ENCODE measurements around the gene FKBP6.
"Not testable (repeated sequence)": the region's sequence is repeated elsewhere in the genome, so short reads cannot be mapped to it uniquely, and the experiment has no call there.

Gene FKBP6

DNA sequence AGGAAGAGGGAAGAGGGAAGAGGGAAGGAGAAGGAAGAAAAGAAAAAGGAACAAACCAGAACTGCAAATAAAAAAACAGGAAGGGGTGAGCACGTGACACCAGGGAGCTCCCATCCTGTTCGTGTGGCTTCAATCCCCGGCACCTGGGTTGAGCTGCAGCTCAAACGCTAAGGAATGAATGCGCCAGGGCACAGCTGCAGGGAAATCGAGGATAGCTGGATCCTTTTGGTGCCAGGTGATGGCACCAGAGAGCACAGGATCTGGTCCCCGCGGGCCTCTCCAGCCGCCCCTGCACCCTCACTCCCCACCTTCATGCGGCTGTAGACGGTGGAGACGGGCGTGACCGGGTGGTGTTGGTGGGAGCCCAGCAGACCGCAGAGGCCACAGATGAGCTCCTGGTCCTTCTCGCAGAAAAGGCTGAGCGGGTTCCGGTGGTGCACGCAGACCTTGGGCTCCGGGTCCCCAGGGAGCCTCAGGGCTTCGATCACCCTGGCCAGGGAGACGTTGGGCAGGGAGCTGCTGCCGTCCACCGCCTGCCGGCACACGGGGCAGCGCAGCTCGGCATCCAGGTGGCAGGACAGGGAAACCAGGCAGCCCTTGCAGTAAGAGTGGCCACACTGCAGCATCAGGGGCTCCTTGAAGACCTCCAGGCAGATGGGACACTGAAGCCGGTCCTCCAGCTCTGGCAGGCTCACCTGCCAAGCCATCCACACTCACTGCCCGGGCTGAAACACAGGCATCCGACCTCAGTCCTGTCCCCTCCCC is 3.7 kb upstream of the FKBP6 start:
- DNase-seq (ENCODE audit: low read depth in 2 of 2) = peak in 1 of 2 donors; percentile 9

DNA sequence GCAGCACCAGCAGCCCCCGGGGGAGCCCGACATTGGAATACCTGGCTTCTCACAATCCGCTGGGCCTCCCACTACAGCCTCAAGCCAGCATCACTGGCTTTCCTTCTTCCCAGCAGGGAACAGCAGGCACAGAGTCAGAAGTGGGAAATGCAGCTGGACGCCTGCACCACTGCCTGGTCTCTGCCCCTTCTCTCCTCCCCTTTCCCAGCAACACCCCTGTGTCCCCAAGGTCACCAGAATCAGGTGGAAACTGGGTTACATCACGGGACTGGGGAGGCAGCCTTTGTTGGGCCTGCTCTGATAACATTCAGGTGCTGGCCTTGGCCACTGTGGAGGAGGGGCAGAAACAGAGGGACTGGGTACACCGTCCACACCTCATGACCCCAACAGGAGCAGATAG is 2.5 kb upstream of the FKBP6 start:
- not testable (repeated sequence) for DNase-seq (ENCODE audit: low read depth in 2 of 2)

DNA sequence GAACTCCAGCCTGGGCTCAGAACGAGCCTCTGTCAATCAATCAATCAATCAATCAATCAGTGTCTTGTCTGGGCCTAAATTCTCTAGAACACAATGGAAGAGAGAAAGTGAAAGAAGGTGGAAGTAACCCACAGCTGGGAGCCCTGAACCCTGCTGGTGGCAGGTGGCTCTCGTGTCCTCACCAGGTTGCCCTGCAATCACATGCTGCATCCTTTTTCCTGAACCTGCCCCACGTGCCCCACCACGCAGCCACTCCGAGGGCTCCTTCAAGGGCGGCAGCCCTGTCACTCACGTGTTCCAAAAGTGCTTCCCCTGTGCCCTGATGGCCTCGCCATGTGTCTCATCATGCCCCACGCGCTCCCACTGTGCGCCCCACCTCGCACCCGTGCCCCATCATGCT is 512 bp upstream of the FKBP6 start:
- not testable (repeated sequence) for DNase-seq (ENCODE audit: low read depth in 2 of 2)

DNA sequence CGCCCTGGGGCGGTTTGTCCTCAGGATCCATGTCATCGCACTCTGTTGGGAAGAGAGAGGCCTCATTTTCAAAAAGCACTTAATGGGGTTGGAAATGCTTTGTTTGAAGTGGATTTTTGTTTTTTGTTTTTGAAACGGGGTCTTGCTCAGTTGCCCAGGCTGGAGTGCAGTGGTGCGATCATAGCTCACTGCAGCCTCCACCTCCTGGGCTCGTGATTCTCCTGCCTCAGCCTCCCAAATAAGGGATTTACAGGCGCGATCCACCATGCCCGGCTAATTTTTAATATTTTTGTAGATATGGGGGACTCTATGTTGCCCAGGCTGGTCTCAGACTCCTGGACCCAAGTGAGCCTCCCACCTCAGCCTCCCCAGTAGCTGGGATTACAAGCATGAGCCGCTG is 735 bp downstream of the FKBP6 start:
- DNase-seq (ENCODE audit: low read depth in 2 of 2) = no peak

DNA sequence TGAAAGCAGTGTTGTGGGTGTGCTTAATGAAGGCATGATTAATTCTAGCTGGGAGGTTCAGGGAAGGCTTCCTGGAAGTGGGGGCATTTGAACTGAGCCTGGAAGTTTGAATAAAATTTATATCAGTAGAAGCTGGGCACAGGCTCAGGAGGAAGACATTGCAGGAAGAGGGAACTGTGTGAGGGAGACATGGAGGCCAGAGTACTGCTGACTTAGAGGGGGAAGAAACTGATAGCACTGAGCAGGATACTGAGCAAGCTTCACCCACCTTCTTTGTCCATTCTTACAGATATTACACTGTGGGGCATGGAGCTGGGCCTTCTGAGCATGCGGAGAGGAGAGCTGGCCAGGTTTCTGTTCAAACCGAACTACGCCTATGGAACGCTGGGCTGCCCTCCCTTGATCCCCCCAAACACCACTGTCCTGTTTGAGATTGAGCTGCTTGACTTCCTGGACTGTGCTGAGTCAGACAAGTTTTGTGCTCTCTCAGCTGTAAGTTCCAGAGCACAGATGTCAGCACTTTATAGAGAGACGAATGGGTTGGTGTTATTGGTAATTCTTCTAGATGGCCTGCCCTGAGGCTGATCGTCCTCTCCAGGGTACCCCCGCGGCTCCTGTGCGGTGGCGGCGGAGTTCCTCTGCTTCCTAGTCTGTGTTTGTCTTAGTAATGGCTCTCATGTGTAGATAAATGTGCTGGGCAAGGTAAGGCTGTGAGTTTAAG is 2.1 kb downstream of the FKBP6 start:
- no peak for DNase-seq (ENCODE audit: low read depth in 2 of 2)

DNA sequence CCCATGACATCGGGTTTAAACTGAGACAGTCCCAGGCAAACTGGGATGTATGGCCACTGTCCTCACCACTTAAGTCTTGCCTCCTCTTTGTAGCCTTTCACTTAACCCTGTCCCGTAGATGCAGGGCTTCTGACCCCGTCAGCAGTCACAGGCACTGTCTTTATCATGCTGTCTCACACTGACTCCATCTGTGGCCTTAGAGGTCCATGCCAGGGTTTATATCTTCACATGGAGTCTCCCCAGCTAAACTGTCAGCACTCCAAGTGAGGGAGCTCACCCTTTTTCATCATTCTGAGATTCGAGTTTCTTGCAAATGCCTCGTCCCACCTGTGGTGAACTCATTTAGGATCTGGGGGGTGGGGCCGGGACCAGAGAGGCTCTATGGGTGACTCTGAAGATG is 2.8 kb downstream of the FKBP6 start:
- DNase-seq (ENCODE audit: low read depth in 2 of 2) = no peak

DNA sequence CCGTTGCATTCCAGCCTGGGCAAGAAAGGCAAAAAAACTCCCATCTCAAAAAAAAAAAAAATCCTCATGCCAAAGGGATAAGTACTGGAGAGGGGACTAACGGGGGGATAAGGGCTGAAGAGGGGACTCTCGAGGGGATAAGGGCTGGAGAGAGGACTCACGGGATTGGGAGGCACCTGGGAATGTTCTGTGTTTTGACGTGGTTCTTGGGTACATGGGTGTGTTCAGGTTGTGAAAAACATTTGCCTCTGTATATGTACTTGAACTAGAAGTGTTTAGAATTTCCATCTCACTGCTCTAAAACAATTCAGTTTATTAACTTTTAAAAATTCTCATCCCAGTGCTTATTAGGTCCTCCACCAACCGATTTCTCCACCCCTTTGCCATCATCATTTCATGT is 4.5 kb downstream of the FKBP6 start:
- DNase-seq (ENCODE audit: low read depth in 2 of 2) = no peak

DNA sequence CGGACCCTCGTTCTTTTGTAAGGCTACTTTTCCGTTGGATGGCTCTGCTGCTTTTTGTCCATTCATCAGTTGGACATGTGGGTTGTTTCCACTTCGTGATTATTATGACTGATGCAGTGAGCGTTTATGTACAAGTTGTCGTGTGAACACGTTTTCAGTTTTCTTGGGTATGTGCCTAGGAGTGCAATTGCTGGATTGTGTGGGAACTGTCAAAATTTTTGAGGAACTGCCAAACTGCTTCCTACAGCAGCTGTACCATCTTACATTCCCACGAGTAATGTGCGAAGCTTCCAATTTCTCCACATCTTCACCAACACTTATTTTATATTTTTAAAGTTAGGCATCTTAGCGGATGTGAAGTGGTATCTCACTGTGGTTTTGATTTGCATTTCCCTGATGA is 10.4 kb downstream of the FKBP6 start:
- no peak for DNase-seq (ENCODE audit: low read depth in 2 of 2)

DNA sequence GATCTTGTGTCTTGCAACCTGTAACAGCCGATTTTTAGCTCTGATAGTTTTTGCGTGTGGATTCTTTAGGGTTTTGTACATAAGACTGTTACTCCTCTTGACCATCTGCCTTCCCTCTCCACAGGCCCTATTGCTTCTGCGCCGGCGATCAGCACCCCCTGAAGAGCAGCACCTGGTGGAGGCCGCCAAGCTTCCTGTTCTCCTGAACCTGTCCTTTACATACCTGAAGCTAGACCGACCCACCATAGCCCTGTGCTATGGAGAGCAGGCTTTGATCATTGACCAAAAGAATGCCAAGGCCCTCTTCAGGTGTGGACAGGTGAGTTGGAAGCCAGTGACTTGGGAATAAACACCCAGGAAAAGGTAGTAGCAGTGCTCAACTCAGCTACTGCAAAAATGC is 12.6 kb downstream of the FKBP6 start:
- no peak for DNase-seq (ENCODE audit: low read depth in 2 of 2)

DNA sequence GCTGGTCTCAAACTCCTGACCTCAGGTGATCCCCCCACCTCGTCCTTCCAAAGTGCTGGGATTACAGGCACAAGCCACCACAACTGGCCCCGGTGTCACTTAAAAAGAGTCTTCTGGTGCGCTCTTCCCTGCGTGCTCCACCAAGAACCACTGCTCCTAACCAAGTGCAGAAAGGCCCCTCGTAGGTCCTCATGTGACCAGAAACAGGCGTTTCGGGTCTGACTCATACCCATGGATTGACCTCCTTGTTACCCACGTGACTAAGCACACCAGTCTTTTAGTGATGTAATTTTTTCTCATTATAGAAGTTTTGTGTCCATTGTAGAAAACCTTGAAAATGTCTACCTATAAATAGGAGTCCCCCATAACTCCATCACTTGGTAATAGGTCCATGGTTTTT is 13.9 kb downstream of the FKBP6 start:
- no peak for DNase-seq (ENCODE audit: low read depth in 2 of 2)

DNA sequence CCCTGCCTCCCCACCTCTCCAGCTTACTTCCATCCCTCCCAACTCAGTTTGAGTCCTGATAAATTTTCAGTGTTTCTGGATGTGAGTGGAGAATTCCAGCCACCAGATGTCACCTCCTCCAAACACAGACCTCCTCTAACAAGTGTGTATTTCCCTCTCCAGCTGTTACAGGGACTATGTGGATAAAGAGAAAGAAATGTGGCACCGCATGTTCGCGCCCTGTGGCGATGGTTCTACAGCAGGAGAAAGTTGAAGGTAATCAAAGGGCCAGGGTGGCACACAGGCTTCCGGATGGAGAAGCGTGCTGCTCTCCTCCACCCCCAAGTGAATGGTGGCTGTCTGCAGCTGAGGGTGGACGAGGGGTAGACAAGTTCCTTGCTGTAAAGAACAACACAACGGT is 14.7 kb downstream of the FKBP6 start:
- DNase-seq (ENCODE audit: low read depth in 2 of 2) = no peak

DNA sequence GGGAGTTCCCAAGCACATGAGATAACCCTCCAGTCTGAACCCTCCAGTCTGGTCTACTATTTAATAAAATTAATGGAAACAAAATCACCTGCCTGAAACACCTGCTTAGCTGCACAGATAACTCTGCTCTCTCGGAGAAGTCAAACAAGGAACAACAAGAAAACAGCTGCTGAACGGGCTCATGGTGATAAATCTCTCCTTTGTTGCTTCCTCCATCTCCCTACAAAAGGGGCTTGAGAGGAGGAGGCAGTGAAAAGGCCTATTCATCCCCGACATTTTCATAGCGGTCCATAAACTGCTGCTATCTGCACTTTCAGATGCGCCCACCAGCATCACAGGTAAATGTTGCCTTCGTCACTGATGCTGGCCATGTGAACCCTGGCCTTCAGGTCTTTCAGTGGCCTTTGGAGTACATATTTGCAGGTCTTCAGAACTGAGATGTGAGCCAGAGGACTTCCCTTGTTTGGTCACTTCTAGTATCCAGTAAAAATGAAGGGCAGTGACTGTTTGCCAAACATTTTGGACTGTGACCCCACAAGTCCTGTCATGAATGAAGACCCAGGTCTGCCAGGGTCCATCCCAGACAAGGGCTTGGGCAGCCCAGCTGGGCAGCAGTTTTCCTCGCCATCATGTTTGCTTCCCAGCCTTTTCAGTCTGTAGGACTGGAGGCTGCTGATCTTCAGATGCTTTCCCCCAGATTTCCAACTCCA is 15.9 kb downstream of the FKBP6 start:
- DNase-seq (ENCODE audit: low read depth in 2 of 2) = no peak

DNA sequence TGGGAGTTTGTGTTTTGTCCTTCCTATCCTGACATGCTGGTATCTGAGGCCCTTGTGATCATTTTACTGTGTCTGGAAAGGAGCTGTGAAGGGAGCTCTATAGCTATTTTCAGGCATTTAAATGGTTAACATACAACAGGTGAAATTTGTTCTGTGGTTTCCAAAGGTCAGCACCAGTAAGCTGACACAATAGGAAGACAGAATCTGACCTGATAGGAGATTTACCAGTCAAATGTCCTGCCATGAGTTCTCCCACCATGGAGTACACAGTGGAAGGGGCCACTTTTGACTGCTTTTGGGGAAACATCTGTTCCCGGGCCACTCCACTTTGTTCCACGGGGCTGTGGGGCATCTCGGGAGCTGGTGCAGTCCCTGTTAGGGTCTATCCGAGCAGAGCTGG is 17.6 kb downstream of the FKBP6 start:
- no peak for DNase-seq (ENCODE audit: low read depth in 2 of 2)

DNA sequence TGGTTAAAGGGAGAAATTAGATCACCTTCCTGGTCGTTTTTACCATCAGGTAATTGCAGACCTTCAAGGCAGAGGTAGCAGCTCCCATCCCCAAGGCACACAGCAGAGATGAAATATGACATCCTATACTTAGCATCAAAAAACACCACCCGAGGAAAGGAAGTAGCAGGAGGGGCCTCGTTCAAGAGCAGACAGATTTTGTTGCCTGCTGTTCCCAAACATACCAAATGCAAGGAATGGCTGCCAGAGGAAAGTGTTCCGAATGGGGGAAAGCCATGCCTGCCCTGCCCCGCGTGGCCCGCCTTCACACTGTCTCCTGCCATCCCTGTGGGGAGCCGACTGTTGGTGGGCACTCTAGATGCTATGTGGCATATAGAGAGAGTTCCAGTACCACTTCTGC is 18.0 kb downstream of the FKBP6 start:
- DNase-seq (ENCODE audit: low read depth in 2 of 2) = no peak

DNA sequence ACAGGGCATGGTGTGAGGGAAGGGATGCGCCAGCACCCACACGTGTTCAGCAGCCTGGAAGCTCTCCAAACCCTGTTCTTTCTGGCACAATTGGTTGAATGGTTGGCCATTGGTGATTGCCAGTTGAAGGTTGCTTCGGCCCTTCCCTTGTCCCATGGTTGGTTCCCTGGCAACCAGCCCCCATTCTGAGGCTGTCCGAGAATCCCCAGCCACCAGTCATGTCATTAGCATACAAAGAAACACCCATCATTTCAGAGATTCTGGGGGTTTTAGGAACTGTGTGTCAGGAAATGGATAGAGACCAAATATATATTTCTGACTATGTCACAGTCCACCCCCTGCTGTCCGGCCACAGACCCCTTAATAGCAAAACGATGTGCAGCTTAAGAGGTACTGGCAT is 21.8 kb downstream of the FKBP6 start:
- DNase-seq (ENCODE audit: low read depth in 2 of 2) = no peak

DNA sequence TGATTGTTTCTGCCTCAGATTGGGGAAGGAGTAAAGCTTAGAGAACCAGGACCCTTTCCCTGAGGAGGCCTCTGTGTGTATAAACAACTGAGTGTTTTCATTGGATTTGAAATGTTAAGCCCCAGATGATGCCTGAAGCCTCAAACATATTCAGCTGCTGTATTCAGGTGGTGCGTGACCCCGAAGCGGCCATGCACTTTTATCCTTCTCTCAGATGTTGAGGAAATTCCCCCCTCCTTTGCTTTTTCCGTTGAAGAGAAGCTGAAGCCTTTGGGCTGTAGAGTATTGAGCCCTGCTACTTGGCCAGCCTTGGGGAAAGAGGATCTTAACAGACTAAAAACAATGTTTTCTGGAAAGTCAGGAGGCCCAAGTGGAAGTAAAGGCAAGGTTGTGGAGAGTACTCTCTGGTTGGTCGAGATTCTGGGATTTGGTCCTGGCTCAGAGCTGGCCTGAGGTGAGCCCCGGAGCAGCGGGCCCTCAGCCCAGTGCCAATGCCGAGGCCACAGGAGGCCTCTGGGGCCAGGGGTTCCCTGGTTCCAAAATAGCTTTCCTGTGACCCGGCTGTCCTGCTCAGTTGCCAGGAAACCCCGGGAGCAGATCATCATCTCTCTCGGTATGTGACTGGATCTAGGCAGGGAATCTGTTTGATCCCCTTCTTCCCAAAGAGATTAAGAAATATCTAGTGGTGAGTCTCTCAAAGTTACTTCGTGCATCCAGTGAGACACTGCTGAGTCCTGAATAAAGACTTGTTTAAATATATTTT is 22.5 kb downstream of the FKBP6 start:
- no peak for DNase-seq (ENCODE audit: low read depth in 2 of 2)

DNA sequence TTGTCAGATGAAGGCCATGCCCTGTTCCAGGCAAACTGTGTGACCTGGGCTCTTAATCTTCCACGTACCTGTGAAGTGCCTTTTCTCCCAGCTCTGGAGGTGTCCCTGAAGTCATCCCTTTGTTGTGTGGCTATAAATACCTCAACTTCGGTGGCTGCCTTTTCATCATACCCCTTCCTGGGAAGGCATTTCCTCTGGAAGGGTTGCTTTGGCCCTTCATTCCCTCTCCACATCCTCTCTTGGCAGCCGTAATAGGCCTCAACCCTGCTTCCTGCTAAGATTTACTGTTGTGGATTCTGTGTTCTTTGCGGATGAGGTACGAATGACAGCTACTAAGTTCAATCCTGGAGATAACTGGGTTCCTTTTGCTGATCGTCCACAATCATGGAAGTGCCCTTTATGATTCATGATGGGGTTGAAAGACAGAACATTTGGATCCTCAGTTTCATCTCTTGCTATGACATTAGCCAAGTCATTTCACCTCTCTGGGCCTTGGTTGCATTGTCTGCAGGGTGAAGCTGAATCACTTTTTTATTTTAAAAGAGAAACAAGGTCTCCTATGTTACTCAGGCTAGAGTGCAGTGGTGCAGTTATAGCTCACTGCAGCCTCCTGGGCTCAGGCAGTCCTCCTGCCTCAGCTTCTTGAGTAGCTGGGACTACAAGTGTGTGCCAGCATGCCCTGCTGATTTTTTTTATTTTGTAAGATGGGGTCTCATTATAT is 23.6 kb downstream of the FKBP6 start:
- no peak for DNase-seq (ENCODE audit: low read depth in 2 of 2)

DNA sequence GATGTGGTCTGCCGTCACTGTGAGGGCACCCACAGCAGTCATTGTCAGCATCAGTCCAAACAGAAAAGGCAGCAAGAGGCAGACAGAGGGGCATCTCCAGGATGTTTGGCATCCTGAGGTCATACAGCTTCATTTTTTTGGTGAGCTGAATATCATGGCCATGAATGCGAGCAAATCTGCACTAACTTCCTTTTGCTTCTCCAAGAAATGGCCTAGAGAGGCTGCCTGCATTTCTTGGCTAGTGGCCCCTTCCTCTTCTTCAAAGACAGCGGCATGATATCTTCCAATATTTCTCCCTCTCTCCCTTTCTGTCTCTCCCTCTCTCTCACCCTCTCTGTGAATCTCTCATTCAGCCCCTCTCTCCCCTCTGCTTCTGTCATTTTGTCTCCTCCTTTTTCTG is 24.8 kb downstream of the FKBP6 start:
- DNase-seq (ENCODE audit: low read depth in 2 of 2) = no peak

DNA sequence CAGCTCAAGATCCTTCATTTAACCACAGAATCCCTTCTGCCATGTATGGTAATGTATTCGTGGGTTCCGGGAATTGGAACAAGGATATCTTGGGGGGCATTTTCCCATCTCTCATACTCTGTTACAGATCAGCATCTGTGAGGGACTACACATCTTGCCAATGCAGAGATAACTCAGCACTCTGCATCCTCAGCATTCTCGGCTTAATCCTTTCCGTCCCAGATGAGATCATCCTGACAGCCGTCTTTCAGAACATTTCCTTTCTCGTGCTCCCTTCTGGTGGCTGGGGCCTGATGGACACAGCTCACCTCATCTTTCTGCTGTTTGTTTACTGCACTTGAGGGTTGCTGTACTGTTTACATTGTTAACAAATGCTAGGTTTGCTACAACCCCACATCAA is 25.3 kb downstream of the FKBP6 start:
- no peak for DNase-seq (ENCODE audit: low read depth in 2 of 2)

DNA sequence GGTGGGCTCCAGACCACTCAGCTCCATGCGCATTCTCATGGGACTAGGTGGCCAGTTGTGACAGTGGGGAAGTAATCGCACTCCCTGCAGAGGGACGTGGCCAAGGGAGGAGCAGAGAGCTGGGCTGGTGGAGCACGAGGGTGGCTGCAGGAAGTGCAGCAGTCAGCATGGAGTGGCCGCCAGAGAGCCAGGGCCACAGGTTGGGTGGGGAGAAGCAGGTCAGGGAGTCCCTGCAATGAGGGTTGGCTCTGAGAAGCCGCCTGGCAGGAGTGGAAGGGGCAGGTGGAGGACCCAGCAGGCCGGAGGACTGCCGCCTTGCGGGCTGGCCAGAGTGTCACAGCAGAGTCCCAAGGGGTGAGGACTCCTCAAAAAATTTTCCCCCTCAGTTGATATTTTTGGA is 26.2 kb downstream of the FKBP6 start:
- DNase-seq (ENCODE audit: low read depth in 2 of 2) = no peak

DNA sequence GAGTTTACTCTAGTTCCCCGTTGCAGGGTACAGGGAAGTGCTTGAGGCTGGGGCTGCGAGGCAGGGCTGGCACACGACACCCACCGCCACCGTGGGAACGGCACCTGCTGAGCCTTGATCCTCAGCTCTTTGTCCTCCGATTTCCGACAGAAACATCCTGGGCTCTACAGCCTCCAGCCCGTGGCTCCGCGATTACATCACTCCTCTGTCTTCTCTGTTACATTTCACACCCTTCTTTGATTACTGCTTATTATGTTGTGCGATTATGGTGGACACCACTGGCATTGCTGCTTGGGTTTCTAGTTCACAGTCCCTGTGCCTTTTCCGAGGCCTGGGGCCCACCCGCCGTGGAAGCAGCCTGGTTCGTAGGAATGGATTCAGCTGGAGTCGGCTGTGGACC is 26.9 kb downstream of the FKBP6 start:
- no peak for DNase-seq (ENCODE audit: low read depth in 2 of 2)

DNA sequence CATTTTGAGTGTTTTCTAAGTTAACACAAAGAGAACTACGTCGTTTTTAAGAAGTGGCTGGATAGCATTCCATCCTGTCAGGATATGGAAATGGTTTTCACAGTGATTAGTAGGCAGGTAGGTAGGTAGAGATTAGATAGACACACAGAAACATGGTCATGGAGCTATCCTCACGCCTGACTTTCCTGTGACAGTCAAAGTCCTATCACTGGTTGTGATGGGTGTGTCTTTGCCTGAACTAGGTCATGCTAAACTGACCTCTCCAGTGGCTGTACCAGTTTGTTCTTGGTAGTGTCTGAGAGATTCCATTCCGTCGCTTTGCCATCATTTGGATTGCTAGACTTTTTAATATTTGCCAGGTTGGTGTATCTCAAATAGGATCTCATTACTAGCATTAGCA is 28.2 kb downstream of the FKBP6 start:
- no peak for DNase-seq (ENCODE audit: low read depth in 2 of 2)

Data from stimulated activated CD8-positive, alpha-beta memory T cell treated with anti-CD3 and anti-CD28 coated beads, Interleukin-15, amount 100 ng/mL, for 4 hours (primary cell).